Measurements from ENCODE around the gene IPO9. TPM values are rescaled to one million over a fixed set of nuclear protein-coding genes. Genes with fewer than 3 reads are reported as not detected.

The IPO9 gene
- total RNA-seq, 4 donors from 2014 or later = 8.8 to 48.5 (median 35.2) TPM

- H3K9me3 ChIP-seq = no peaks in the 10 kb centered on the region
- no peak overlapping the region for H3K27ac ChIP-seq
- H3K36me3 ChIP-seq = no peaks in the 10 kb centered on the region
- H3K4me1 ChIP-seq = peaks cover 0 to 7% of the 10 kb centered on the region in 2 donors
- DNase-seq = no peak
- H3K27me3 ChIP-seq = no peaks in the 10 kb centered on the region
- H3K4me3 ChIP-seq = no peak overlapping the region
- intact Hi-C loops (cut with DNase I; ENCODE audit: low total_unique reads) = no loop called here
- no peak for TF ChIP-seq CTCF (IDR thresholded peaks at IDR 0.05)
- no peak for TF ChIP-seq POLR2A (IDR thresholded peaks at IDR 0.05)
These were observed 45.9 kb upstream of the IPO9 start for GRCh38 chr1:201783058-201783457.

- Histone ChIP-seq H3K4me1 (peaks cover 0 to 2% of the 10 kb centered on the region in 2 donors), H3K4me3 (no peak overlapping the region), H3K36me3 (no peaks in the 10 kb centered on the region), H3K9me3 (no peaks in the 10 kb centered on the region), H3K27me3 (no peaks in the 10 kb centered on the region), H3K27ac (no peak overlapping the region)
- no peak for TF ChIP-seq CTCF (IDR thresholded peaks at IDR 0.05)
- no peak for TF ChIP-seq POLR2A (IDR thresholded peaks at IDR 0.05)
- no peak for DNase-seq
- intact Hi-C loops (cut with DNase I; ENCODE audit: low total_unique reads) = no loop called here
These were observed 45.4 kb upstream of the IPO9 start for GRCh38 chr1:201783572-201783971.

- intact Hi-C loops (cut with DNase I; ENCODE audit: low total_unique reads) = no loop called here
These were observed 43.7 kb upstream of the IPO9 start for GRCh38 chr1:201785291-201785690.

GRCh38 chr1:201786824-201787223 lies 42.1 kb upstream of the IPO9 start:
- H3K27ac ChIP-seq = no peak overlapping the region

More at GRCh38 chr1:201785291-201785690, 43.7 kb upstream of the IPO9 start:
- no peaks in the 10 kb centered on the region for H3K36me3 ChIP-seq
- H3K9me3 ChIP-seq = no peaks in the 10 kb centered on the region
- TF ChIP-seq POLR2A (IDR thresholded peaks at IDR 0.05) = no peak
- no peak for TF ChIP-seq CTCF (IDR thresholded peaks at IDR 0.05)
- no peak overlapping the region for H3K27ac ChIP-seq
- no peak overlapping the region for H3K4me3 ChIP-seq
- H3K4me1 ChIP-seq = no peaks in the 10 kb centered on the region
- H3K27me3 ChIP-seq = no peaks in the 10 kb centered on the region
- no peak for DNase-seq

GRCh38 chr1:201788296-201788695 lies 40.7 kb upstream of the IPO9 start:
- Histone ChIP-seq H3K4me1 (peaks cover 0 to 25% of the 10 kb centered on the region in 2 donors), H3K27ac (peak overlapping the region in 1 of 2 donors; percentile 1), H3K4me3 (no peak overlapping the region), H3K36me3 (no peaks in the 10 kb centered on the region), H3K9me3 (no peaks in the 10 kb centered on the region), H3K27me3 (no peaks in the 10 kb centered on the region)
- intact Hi-C loops (cut with DNase I; ENCODE audit: low total_unique reads) = no loop called here
- TF ChIP-seq CTCF (IDR thresholded peaks at IDR 0.05) (no peak), POLR2A (IDR thresholded peaks at IDR 0.05) (no peak)
- no peak for DNase-seq

More at GRCh38 chr1:201786824-201787223, 42.1 kb upstream of the IPO9 start:
- no peaks in the 10 kb centered on the region for H3K36me3 ChIP-seq
- no peak for DNase-seq
- H3K9me3 ChIP-seq = no peaks in the 10 kb centered on the region
- H3K27me3 ChIP-seq = no peaks in the 10 kb centered on the region
- intact Hi-C loops (cut with DNase I; ENCODE audit: low total_unique reads) = no loop called here
- peaks cover 0 to 11% of the 10 kb centered on the region in 2 donors for H3K4me1 ChIP-seq
- no peak for TF ChIP-seq CTCF (IDR thresholded peaks at IDR 0.05)
- TF ChIP-seq POLR2A (IDR thresholded peaks at IDR 0.05) = no peak
- H3K4me3 ChIP-seq = no peak overlapping the region

Measured in uterus (tissue), 4 donors.